ENCODE data around the gene OLFML3.

Gene OLFML3

DNA sequence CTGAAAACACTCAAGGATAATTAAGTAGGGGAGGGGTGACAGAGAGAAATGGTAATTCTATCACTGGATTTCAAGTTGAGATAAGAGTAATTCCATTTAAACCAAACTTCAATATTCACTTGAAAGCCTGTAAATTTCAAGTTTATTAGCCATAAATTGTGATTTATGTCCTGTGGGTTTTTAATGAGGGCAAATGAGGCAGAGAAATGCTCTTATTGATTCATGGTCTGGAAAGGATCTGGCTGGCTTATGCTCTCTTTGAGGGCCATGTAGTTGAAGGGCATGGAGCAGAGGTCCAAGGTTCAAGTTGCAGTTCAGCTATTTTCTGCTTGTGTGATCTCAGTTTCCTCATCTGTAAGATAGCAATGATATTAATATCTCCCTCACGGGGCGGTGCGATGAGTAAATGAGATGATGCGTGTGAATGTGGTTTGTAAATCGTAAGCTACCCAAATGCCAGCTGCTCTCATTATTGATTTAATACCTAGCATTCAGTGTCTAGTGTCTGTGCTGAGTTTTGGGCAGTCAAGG, 12.3 kb downstream of the OLFML3 start:
- Histone ChIP-seq H3K9me3 (ENCODE audit: insufficient read depth, low read length) (no peaks in the 10 kb centered on the region), H3K27ac (ENCODE audit: low read length) (no peak overlapping the region), H3K36me3 (replicated peaks; ENCODE audit: low read depth, low read length) (no peaks in the 10 kb centered on the region), H3K4me3 (ENCODE audit: low read length) (no peak overlapping the region), H3K27me3 (ENCODE audit: low read depth, low read length) (no peaks in the 10 kb centered on the region), H3K9ac (ENCODE audit: low read length) (no peak overlapping the region), H2AFZ (ENCODE audit: low read depth, low read length) (no peak overlapping the region), H3K4me1 (ENCODE audit: low read length) (no peaks in the 10 kb centered on the region), H4K20me1 (ENCODE audit: insufficient read depth, low read length) (no peaks in the 10 kb centered on the region), H3K79me2 (ENCODE audit: low read length) (no peaks in the 10 kb centered on the region), H3K4me2 (ENCODE audit: low read length) (no peak overlapping the region)
- no peak for TF ChIP-seq EZH2phosphoT487 (IDR thresholded peaks at IDR 0.05; ENCODE audit: low read depth)
- TF ChIP-seq, protein P1, sequence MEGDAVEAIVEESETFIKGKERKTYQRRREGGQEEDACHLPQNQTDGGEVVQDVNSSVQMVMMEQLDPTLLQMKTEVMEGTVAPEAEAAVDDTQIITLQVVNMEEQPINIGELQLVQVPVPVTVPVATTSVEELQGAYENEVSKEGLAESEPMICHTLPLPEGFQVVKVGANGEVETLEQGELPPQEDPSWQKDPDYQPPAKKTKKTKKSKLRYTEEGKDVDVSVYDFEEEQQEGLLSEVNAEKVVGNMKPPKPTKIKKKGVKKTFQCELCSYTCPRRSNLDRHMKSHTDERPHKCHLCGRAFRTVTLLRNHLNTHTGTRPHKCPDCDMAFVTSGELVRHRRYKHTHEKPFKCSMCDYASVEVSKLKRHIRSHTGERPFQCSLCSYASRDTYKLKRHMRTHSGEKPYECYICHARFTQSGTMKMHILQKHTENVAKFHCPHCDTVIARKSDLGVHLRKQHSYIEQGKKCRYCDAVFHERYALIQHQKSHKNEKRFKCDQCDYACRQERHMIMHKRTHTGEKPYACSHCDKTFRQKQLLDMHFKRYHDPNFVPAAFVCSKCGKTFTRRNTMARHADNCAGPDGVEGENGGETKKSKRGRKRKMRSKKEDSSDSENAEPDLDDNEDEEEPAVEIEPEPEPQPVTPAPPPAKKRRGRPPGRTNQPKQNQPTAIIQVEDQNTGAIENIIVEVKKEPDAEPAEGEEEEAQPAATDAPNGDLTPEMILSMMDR (IDR thresholded peaks at IDR 0.05; ENCODE audit: low read depth, low read length): no peak

DNA sequence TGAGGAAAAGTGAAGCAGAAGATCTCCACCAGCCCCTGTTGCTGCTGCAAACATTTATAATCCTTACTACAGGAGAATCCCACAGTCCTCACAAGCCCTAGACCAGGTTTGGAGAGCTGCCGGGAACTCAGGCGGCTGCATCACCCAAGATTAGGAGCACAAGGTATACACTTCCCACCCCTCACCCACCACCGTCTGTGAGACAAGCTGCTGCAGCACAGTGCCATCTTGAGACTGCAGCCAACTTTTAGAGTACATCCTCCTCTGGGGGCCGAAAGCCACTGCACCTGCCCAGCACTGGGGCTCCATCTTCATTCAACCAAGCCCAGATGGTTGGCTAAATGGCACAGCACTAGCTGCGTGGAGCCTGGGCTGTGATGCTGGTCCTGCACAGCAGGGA, 13.8 kb downstream of the OLFML3 start:
- H3K27me3 ChIP-seq (ENCODE audit: low read depth, low read length): no peaks in the 10 kb centered on the region
- no peak overlapping the region for H3K4me2 ChIP-seq (ENCODE audit: low read length)
- no peaks in the 10 kb centered on the region for H3K36me3 ChIP-seq (replicated peaks; ENCODE audit: low read depth, low read length)
- H3K9me3 ChIP-seq (ENCODE audit: insufficient read depth, low read length): no peaks in the 10 kb centered on the region
- no peaks in the 10 kb centered on the region for H3K4me1 ChIP-seq (ENCODE audit: low read length)
- no peak overlapping the region for H3K9ac ChIP-seq (ENCODE audit: low read length)
- no peak overlapping the region for H2AFZ ChIP-seq (ENCODE audit: low read depth, low read length)
- H3K27ac ChIP-seq (ENCODE audit: low read length): no peak overlapping the region
- H4K20me1 ChIP-seq (ENCODE audit: insufficient read depth, low read length): no peaks in the 10 kb centered on the region
- no peak overlapping the region for H3K4me3 ChIP-seq (ENCODE audit: low read length)
- H3K79me2 ChIP-seq (ENCODE audit: low read length): no peaks in the 10 kb centered on the region
- TF ChIP-seq EZH2phosphoT487 (IDR thresholded peaks at IDR 0.05; ENCODE audit: low read depth): no peak
- TF ChIP-seq, protein P1 (IDR thresholded peaks at IDR 0.05; ENCODE audit: low read depth, low read length): no peak

DNA sequence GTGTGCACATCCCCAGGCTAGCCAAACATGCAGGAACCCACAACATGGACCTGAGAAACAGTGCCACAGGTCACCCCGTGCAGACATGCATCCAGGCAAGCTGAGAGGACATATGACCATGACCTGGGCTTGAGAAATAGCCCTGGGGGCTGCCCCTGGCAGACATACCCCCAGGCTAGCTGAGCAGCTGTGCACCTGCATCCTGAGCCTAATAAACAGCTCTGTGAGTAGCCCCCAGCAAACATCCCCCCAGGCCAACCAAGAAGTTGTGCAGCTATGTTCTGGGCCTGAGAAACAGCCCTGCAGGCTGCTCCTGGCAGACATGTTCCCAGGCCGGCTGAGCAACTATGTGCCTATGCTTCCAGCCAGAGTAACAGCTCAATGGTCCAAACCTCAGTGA, 14.5 kb downstream of the OLFML3 start:
- Histone ChIP-seq H3K9ac (ENCODE audit: low read length) (no peak overlapping the region), H3K4me3 (ENCODE audit: low read length) (no peak overlapping the region), H3K36me3 (replicated peaks; ENCODE audit: low read depth, low read length) (no peaks in the 10 kb centered on the region), H3K4me1 (ENCODE audit: low read length) (no peaks in the 10 kb centered on the region), H3K27ac (ENCODE audit: low read length) (no peak overlapping the region), H4K20me1 (ENCODE audit: insufficient read depth, low read length) (no peaks in the 10 kb centered on the region), H3K79me2 (ENCODE audit: low read length) (no peaks in the 10 kb centered on the region), H3K9me3 (ENCODE audit: insufficient read depth, low read length) (no peaks in the 10 kb centered on the region), H2AFZ (ENCODE audit: low read depth, low read length) (no peak overlapping the region), H3K4me2 (ENCODE audit: low read length) (no peak overlapping the region), H3K27me3 (ENCODE audit: low read depth, low read length) (no peaks in the 10 kb centered on the region)
- TF ChIP-seq EZH2phosphoT487 (IDR thresholded peaks at IDR 0.05; ENCODE audit: low read depth): no peak
- TF ChIP-seq, protein P1 (IDR thresholded peaks at IDR 0.05; ENCODE audit: low read depth, low read length): no peak

DNA sequence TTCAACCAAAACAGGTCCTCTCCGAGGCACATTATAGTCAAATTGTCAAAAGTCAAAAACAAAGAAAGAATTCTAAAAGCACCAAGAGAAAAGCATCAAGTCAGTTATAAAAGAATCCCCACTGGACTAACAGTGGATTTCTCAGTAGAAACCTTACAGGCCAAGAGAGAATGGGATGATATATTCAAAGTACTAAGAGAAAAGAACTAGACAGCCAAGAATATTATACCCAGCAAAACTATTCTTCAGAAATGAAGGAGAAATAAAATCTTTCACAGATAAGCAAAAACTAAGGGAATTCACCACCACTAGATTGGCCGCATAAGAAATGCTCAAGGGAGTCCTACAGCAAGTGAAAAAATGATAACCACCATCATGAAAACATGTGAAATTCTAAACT, 16.1 kb downstream of the OLFML3 start:
- H3K27ac ChIP-seq (ENCODE audit: low read length): no peak overlapping the region
- H3K9me3 ChIP-seq (ENCODE audit: insufficient read depth, low read length): no peaks in the 10 kb centered on the region
- H3K9ac ChIP-seq (ENCODE audit: low read length): no peak overlapping the region
- TF ChIP-seq, protein P1 (IDR thresholded peaks at IDR 0.05; ENCODE audit: low read depth, low read length): no peak
- TF ChIP-seq EZH2phosphoT487 (IDR thresholded peaks at IDR 0.05; ENCODE audit: low read depth): no peak
- no peaks in the 10 kb centered on the region for H4K20me1 ChIP-seq (ENCODE audit: insufficient read depth, low read length)
- no peaks in the 10 kb centered on the region for H3K27me3 ChIP-seq (ENCODE audit: low read depth, low read length)
- H3K4me3 ChIP-seq (ENCODE audit: low read length): no peak overlapping the region
- no peaks in the 10 kb centered on the region for H3K36me3 ChIP-seq (replicated peaks; ENCODE audit: low read depth, low read length)
- no peaks in the 10 kb centered on the region for H3K4me1 ChIP-seq (ENCODE audit: low read length)
- no peak overlapping the region for H2AFZ ChIP-seq (ENCODE audit: low read depth, low read length)
- no peaks in the 10 kb centered on the region for H3K79me2 ChIP-seq (ENCODE audit: low read length)
- H3K4me2 ChIP-seq (ENCODE audit: low read length): no peak overlapping the region

All from OCI-LY3 (cell line).